Prostate gland (tissue), 2 donors: ENCODE results near the gene MRPS9. TPM values are rescaled to one million over a fixed set of nuclear protein-coding genes. Genes with fewer than 3 reads are reported as not detected.

ENCODE experiments used
- DNase-seq: peaks from one replicate; pipeline ENCODE4 v3.0.0-alpha.2; 2019; ENCODE audit warnings: low spot score
- H3K27ac ChIP-seq, 2 donors: fragments of 200-600 bp; sonication (generic); 2 replicates each; pipeline ENCODE4 v1.5.1; 2017 to 2019
- H3K27me3 ChIP-seq: fragments of 200-600 bp; sonication (generic); replicated peaks from 2 replicates; pipeline ENCODE4 v1.5.1; 2019; ENCODE audit not compliant: insufficient read depth
- H3K36me3 ChIP-seq, 2 donors: fragments of 200-600 bp; sonication (generic); 1 replicate in 1 of 2; 2 replicates in 1 of 2; pipeline versions ENCODE4 v1.5.1 to v1.8.1; 2017 to 2019
- H3K4me1 ChIP-seq: fragments of 200-600 bp; sonication (generic); replicated peaks from 2 replicates; pipeline ENCODE4 v1.5.1; 2019
- H3K4me3 ChIP-seq, 2 donors: fragments of 200-600 bp; sonication (generic); 2 replicates each; pipeline ENCODE4 v1.5.1; 2017 to 2019
- H3K9me3 ChIP-seq: fragments of 200-600 bp; sonication (generic); 2 replicates; pipeline ENCODE4 v1.5.1; 2017
- CTCF ChIP-seq, 4 experiments: fragments of 200-600 bp in 2 of 4; fragments of 450-650 bp in 2 of 4; sonication (generic) in 2 of 4; IDR thresholded peaks; 1 replicate in 3 of 4; 2 replicates in 1 of 4; pipeline ENCODE4 v1.5.1; 2016 to 2019; ENCODE audit warnings: antibody characterized with exemption in 4 of 4, mild to moderate bottlenecking in 2 of 4, moderate library complexity in 2 of 4
- POLR2A ChIP-seq: fragments of 450-650 bp; IDR thresholded peaks from one replicate; pipeline ENCODE4 v1.6.1; 2016; ENCODE audit warnings: antibody characterized with exemption, mild to moderate bottlenecking
- POLR2AphosphoS5 ChIP-seq: sonication (generic); formaldehyde crosslinking; IDR thresholded peaks from one replicate; pipeline ENCODE4 v1.6.1; 2017; ENCODE audit warnings: antibody characterized with exemption
- WGBS: methylation state at CpG from one replicate; pipeline ENCODE4 v1.1.5; 2018; 5-methylcytosine and 5-hydroxymethylcytosine counted together
- intact Hi-C: fragments of 100-400 bp; cut with DNase I; formaldehyde crosslinking; loops from one replicate; pipeline ENCODE4 v1.14.2; 2022
- total RNA-seq, 2 donors: library from RNA; depleted of rRNA; stranded (reverse); fragments of >200 nt; gene quantifications; one replicate each; pipeline ENCODE4 v1.1.0, GENCODE V29; 2016

The MRPS9 gene
- total RNA-seq, 2 donors from 2014 or later: 18.1 to 24.9 TPM

GRCh38 chr2:105121434-105121833 lies 83.6 kb downstream of the MRPS9 start:
- no peaks in the 10 kb centered on the region for H3K9me3 ChIP-seq
- H3K4me1 ChIP-seq: no peaks in the 10 kb centered on the region
- 78% methylated on average over 8 of the region's 8 CpGs for WGBS
- H3K27me3 ChIP-seq: no peaks in the 10 kb centered on the region
- no peak overlapping the region for H3K4me3 ChIP-seq
- no peak for DNase-seq
- intact Hi-C loops: no loop called here
- no peak overlapping the region for H3K27ac ChIP-seq
- no peak for TF ChIP-seq POLR2AphosphoS5
- TF ChIP-seq CTCF (IDR thresholded peaks at IDR 0.05): no peak
- no peak for TF ChIP-seq POLR2A
- no peaks in the 10 kb centered on the region for H3K36me3 ChIP-seq

GRCh38 chr2:105125428-105125827 lies 87.6 kb downstream of the MRPS9 start:
- TF ChIP-seq CTCF (IDR thresholded peaks at IDR 0.05): no peak
- no peak overlapping the region for H3K4me3 ChIP-seq
- WGBS: 64% methylated on average over 4 of the region's 4 CpGs
- H3K27ac ChIP-seq: no peak overlapping the region
- no peak for DNase-seq
- no peaks in the 10 kb centered on the region for H3K27me3 ChIP-seq
- no peaks in the 10 kb centered on the region for H3K36me3 ChIP-seq
- intact Hi-C loops: no loop called here
- no peaks in the 10 kb centered on the region for H3K4me1 ChIP-seq
- no peaks in the 10 kb centered on the region for H3K9me3 ChIP-seq

GRCh38 chr2:105125920-105126319 lies 88.1 kb downstream of the MRPS9 start:
- Histone ChIP-seq H3K27ac (no peak overlapping the region), H3K36me3 (no peaks in the 10 kb centered on the region), H3K27me3 (no peaks in the 10 kb centered on the region), H3K4me1 (no peaks in the 10 kb centered on the region), H3K9me3 (no peaks in the 10 kb centered on the region), H3K4me3 (no peak overlapping the region)
- intact Hi-C loops: no loop called here
- no peak for DNase-seq
- TF ChIP-seq CTCF (IDR thresholded peaks at IDR 0.05) (no peak), POLR2A (no peak), POLR2AphosphoS5 (no peak)
- WGBS: 77% methylated on average over 3 of the region's 3 CpGs

GRCh38 chr2:105126336-105126735 lies 88.5 kb downstream of the MRPS9 start:
- intact Hi-C loops: no loop called here
- WGBS: 90% methylated on average over 5 of the region's 5 CpGs
- no peaks in the 10 kb centered on the region for H3K27me3 ChIP-seq
- no peak for DNase-seq
- H3K9me3 ChIP-seq: no peaks in the 10 kb centered on the region
- no peaks in the 10 kb centered on the region for H3K36me3 ChIP-seq
- H3K4me3 ChIP-seq: no peak overlapping the region
- no peaks in the 10 kb centered on the region for H3K4me1 ChIP-seq
- TF ChIP-seq POLR2AphosphoS5 (no peak), CTCF (IDR thresholded peaks at IDR 0.05) (no peak), POLR2A (no peak)
- H3K27ac ChIP-seq: no peak overlapping the region

GRCh38 chr2:105127289-105127915 lies 89.5 kb downstream of the MRPS9 start:
- TF ChIP-seq POLR2AphosphoS5: no peak
- TF ChIP-seq CTCF (IDR thresholded peaks at IDR 0.05): no peak
- no peak for TF ChIP-seq POLR2A
- Histone ChIP-seq H3K27ac (no peak overlapping the region), H3K9me3 (no peaks in the 10 kb centered on the region), H3K4me1 (no peaks in the 10 kb centered on the region), H3K36me3 (no peaks in the 10 kb centered on the region), H3K27me3 (no peaks in the 10 kb centered on the region), H3K4me3 (no peak overlapping the region)
- no peak for DNase-seq
- WGBS: 95% methylated on average over 15 of the region's 15 CpGs
- intact Hi-C loops: no loop called here
